Stomach (tissue), 4 donors: ENCODE measurements around the gene SLC12A3.

Experiments used
- POLR2A ChIP-seq, 4 donors: fragments of 450-650 bp; IDR thresholded peaks; one replicate each; pipeline ENCODE4 v1.6.1; 2016; ENCODE audit warnings: antibody characterized with exemption in 4 of 4, control low read depth in 2 of 4, mild to moderate bottlenecking in 1 of 4, moderate library complexity in 1 of 4
- TF ChIP-seq, protein P1 (sequence below), 7 experiments: fragments of 450-650 bp in 4 of 7; fragments of 200-600 bp in 3 of 7; sonication (generic) in 3 of 7; IDR thresholded peaks; one replicate each; pipeline ENCODE4 v1.5.1; 2016 to 2019; ENCODE audit warnings: antibody characterized with exemption in 7 of 7, control low read depth in 2 of 7, mild to moderate bottlenecking in 1 of 7

DNA sequence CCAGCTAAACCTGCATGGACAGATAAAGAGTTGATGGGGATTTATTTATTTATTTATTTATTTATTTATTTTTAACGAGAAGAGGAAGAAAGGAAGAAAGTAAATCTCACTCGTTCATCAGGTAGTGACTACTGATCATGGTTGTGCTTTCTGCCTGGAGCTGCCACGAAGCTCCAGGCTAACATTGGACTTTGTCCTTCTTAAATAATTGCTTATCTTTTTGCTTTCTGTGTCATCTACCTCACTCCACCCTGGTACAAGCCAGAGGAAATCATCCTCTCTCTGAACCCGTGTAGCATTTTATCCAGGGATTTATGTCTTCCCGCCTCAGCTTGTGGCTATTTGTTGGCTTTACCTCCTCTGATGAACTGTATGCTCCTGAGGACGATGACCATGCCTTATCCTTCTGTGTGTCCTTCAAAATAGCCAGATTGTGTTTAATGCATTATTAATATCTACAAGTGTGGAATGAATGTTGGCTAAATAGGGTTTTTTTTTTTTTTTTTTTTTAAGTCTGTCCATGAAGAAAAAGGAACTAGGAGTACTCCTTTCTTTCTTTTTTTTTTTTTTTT is 8.0 kb upstream of the SLC12A3 start:
- TF ChIP-seq, protein P1, sequence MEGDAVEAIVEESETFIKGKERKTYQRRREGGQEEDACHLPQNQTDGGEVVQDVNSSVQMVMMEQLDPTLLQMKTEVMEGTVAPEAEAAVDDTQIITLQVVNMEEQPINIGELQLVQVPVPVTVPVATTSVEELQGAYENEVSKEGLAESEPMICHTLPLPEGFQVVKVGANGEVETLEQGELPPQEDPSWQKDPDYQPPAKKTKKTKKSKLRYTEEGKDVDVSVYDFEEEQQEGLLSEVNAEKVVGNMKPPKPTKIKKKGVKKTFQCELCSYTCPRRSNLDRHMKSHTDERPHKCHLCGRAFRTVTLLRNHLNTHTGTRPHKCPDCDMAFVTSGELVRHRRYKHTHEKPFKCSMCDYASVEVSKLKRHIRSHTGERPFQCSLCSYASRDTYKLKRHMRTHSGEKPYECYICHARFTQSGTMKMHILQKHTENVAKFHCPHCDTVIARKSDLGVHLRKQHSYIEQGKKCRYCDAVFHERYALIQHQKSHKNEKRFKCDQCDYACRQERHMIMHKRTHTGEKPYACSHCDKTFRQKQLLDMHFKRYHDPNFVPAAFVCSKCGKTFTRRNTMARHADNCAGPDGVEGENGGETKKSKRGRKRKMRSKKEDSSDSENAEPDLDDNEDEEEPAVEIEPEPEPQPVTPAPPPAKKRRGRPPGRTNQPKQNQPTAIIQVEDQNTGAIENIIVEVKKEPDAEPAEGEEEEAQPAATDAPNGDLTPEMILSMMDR (IDR thresholded peaks at IDR 0.05): no peak
- no peak for TF ChIP-seq POLR2A (IDR thresholded peaks at IDR 0.05)
